ENCODE measurements around the gene EPOP.

The EPOP gene

DNA sequence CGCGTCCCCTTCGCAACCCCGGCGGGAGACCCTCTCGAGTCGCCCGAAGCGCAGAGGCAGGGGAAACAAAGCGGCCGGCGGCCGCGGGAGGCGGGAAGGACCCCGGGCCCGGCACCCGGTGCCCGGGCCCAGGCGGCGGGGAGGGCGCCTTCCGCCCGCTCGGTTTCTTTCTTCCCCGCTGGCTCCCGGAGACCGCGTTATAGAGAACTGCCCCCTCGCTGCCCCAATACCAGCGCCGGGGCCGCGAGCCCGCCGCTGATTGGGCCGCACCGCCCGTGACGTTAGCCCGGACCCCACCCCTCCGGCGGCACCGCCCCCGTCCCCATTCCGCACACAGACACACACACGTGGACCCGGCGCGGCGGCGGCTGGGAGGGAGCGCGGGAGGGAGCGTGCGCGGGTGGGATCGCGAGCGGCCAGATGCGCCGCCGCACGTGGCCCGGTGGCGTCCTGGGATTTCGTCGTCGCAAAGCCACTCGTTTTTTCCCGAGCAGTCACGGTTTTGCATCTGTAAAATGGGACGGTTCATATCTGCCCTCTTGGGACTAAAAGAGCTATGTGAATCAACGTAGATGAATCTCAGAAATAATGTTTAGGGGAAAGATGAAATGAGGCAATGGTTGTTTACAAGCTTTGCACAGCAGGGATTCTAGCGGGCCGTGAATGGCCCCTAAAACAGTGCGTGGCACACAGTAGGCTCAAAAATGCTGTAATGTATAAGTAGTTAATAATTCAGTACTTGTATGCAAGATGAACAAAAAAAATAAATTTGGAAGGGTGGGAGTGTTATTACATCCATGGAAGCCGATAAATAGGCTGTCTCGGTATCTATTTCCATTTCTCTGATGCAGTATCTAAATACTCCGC lies at the start of gene EPOP:
Gene EPOP (minus strand): TSS at position 209 of the 867 bp plus-strand sequence. CDS start 462 bp downstream, outside the sequence.
- peak within 1 kb of the TSS; percentile 66 for H3K4me3 ChIP-seq (ENCODE audit: low read depth, low read length)
- TF ChIP-seq, protein P1, sequence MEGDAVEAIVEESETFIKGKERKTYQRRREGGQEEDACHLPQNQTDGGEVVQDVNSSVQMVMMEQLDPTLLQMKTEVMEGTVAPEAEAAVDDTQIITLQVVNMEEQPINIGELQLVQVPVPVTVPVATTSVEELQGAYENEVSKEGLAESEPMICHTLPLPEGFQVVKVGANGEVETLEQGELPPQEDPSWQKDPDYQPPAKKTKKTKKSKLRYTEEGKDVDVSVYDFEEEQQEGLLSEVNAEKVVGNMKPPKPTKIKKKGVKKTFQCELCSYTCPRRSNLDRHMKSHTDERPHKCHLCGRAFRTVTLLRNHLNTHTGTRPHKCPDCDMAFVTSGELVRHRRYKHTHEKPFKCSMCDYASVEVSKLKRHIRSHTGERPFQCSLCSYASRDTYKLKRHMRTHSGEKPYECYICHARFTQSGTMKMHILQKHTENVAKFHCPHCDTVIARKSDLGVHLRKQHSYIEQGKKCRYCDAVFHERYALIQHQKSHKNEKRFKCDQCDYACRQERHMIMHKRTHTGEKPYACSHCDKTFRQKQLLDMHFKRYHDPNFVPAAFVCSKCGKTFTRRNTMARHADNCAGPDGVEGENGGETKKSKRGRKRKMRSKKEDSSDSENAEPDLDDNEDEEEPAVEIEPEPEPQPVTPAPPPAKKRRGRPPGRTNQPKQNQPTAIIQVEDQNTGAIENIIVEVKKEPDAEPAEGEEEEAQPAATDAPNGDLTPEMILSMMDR (IDR thresholded peaks at IDR 0.05; ENCODE audit: control insufficient read depth, extremely low read depth, insufficient read depth) = no peak
- DNase-seq (ENCODE audit: low read depth) = peak; percentile 48

DNA sequence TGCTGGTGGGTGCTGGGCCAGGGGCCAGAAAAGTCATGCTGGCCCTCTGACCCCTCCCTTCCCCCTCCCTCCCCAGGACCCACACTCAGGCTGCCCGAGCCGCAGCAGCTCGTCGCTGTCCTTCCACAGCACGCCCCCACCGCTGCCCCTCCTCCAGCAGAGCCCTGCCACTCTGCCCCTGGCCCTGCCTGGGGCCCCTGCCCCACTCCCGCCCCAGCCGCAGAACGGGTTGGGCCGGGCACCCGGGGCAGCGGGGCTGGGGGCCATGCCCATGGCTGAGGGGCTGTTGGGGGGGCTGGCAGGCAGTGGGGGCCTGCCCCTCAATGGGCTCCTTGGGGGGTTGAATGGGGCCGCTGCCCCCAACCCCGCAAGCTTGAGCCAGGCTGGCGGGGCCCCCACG lies 47.0 kb upstream of the EPOP start:
- no peak for DNase-seq (ENCODE audit: low read depth)
- H3K4me3 ChIP-seq (ENCODE audit: low read depth, low read length) = no peak overlapping the region
- TF ChIP-seq, protein P1 (IDR thresholded peaks at IDR 0.05; ENCODE audit: control insufficient read depth, extremely low read depth, insufficient read depth) = no peak

DNA sequence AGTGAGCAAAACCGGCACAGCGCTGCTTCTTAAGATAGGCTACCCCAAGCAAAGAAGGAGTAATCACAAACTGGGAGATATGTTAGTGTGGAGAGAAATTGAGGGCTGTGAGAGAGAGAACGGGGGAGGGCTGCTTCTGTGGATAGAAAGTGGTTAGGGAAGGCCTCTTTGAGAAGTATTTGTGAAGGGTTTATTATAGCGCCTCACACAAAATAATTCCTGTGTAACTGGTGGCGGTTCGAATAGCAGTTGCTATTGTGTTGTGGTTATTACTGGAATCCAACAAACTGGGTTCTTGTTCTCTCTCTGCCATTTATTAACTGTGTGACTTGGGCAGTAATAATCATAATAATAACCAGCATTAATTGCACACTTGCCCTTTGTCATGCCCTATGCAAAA lies 46.2 kb upstream of the EPOP start:
- TF ChIP-seq, protein P1 (IDR thresholded peaks at IDR 0.05; ENCODE audit: control insufficient read depth, extremely low read depth, insufficient read depth) = no peak
- no peak overlapping the region for H3K4me3 ChIP-seq (ENCODE audit: low read depth, low read length)
- no peak for DNase-seq (ENCODE audit: low read depth)

DNA sequence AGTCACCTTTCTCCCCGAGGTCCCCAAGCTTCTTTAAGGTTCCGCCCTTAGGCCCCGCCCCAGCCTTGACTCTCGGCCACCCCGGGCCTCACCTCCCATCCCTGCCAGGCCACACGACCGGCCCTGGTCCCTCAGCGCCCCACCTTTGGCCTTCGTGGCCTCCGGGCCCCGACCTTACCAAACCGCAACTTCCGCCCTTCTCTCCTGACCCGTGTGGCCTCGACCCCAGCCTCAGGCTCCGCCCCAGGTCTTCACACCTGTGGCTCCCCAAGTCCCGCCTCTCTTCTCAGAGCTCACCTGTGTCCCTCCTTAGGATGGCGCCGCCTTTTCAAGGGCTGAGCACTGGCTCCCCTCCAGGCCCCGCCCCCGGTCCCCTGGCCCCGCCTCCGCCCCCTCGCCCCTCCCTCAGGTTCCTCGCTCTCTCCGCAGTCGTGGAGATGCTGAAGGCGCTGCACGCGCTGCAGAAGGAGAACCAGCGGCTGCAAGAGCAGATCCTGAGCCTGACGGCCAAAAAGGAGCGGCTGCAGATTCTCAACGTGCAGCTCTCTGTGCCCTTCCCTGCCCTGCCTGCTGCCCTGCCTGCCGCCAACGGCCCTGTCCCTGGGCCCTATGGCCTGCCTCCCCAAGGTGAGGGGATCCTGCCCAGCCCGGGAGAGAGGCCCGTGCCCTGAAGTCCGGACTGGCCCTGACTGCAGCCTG lies 45.3 kb upstream of the EPOP start:
- H3K4me3 ChIP-seq (ENCODE audit: low read depth, low read length) = no peak overlapping the region
- TF ChIP-seq, protein P1 (IDR thresholded peaks at IDR 0.05; ENCODE audit: control insufficient read depth, extremely low read depth, insufficient read depth) = no peak
- no peak for DNase-seq (ENCODE audit: low read depth)

DNA sequence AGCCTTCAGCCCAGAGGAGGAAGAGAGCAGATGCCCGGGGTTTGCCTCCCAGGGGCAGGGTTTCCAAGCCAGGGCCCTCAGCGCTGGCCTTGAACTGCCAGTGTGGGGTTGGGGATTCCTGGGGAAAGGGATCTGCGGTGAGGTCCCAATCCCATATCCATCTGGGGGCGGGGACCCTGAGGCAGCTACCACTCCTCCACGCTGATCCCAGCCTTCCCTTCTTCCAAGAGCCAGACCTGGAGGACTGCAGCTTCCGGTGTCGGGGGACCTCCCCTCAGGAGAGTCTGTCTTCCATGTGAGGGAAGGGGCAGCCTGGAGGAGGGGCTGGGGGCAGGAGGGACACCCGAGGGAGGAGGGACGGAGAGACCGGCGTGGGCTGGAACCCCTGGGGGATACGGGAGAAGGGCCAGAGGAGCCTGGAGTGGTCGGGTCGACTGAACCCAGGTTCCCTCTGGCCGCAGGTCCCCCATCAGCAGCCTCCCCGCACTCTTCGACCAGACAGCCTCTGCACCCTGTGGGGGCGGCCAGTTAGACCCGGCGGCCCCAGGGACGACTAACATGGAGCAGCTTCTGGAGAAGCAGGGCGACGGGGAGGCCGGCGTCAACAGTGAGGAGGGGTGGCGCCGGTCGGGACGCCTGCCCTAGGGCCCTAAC lies 44.7 kb upstream of the EPOP start:
- TF ChIP-seq, protein P1 (IDR thresholded peaks at IDR 0.05; ENCODE audit: control insufficient read depth, extremely low read depth, insufficient read depth) = no peak
- H3K4me3 ChIP-seq (ENCODE audit: low read depth, low read length) = no peak overlapping the region
- no peak for DNase-seq (ENCODE audit: low read depth)

DNA sequence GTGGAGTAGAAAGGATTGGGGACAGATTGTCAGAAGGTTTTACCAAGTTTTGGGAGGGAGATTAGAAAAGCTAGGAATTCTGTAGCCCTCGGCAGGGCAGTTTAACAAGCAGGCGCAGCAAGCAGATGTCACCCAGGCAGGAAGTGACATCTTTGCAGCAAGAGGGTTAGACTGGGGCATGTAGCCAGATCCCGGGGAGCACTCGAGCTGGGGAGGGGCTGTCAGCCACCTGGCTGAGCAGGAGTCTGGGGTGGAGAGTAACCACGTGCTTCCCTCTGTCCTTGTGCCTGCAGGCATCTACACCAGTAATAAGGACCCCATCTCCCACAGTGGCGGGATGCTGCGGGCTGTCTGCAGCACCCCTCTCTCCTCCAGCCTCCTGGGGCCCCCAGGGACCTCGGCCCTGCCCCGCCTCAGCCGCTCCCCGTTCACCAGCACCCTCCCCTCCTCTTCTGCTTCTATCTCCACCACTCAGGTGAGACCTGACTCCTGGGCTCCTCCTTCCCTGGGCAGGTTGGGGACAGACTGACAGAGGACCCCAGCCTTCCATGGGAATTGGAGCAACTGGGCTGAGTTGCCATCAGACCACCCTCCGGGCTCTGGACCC lies 42.5 kb upstream of the EPOP start:
- DNase-seq (ENCODE audit: low read depth) = no peak
- TF ChIP-seq, protein P1 (IDR thresholded peaks at IDR 0.05; ENCODE audit: control insufficient read depth, extremely low read depth, insufficient read depth) = no peak
- H3K4me3 ChIP-seq (ENCODE audit: low read depth, low read length) = no peak overlapping the region
